ENCODE results near the gene PKD1.

Gene PKD1

GRCh38 chr16:2089706-2090480 is 45.8 kb downstream of the PKD1 start:
- 95 to 96% methylated on average over 44 of the region's 44 CpGs for WGBS, 2 experiments
- Histone ChIP-seq H3K27ac (ENCODE audit: insufficient read depth, low read depth, low read length, poor library complexity, severe bottlenecking) (no peak overlapping the region), H3K36me3 (ENCODE audit: control insufficient read depth, insufficient read depth, low read length) (peaks cover 12% of the 10 kb centered on the region)

GRCh38 chr16:2088759-2089358 is 46.8 kb downstream of the PKD1 start:
- Histone ChIP-seq H3K4me3 (ENCODE audit: insufficient read depth, low read depth, low read length) (no peak overlapping the region), H3K27ac (ENCODE audit: insufficient read depth, low read depth, low read length, poor library complexity, severe bottlenecking) (no peak overlapping the region), H3K9me3 (ENCODE audit: control insufficient read depth, low read length) (no peaks in the 10 kb centered on the region), H3K4me1 (ENCODE audit: control insufficient read depth, insufficient read depth, low read length) (peaks cover 10% of the 10 kb centered on the region), H3K27me3 (ENCODE audit: control insufficient read depth, insufficient read depth, low read length, poor library complexity, severe bottlenecking) (no peaks in the 10 kb centered on the region), H3K36me3 (ENCODE audit: control insufficient read depth, insufficient read depth, low read length) (peaks cover 12% of the 10 kb centered on the region)
- 93 to 97% methylated on average over 20 of the region's 20 CpGs for WGBS, 2 experiments

More at GRCh38 chr16:2089706-2090480, 45.8 kb downstream of the PKD1 start:
- no peaks in the 10 kb centered on the region for H3K9me3 ChIP-seq (ENCODE audit: control insufficient read depth, low read length)
- H3K27me3 ChIP-seq (ENCODE audit: control insufficient read depth, insufficient read depth, low read length, poor library complexity, severe bottlenecking), result no peaks in the 10 kb centered on the region
- H3K4me1 ChIP-seq (ENCODE audit: control insufficient read depth, insufficient read depth, low read length), result peaks cover 10% of the 10 kb centered on the region
- no peak overlapping the region for H3K4me3 ChIP-seq (ENCODE audit: insufficient read depth, low read depth, low read length)

- 94 to 95% methylated on average over 41 of the region's 41 CpGs for WGBS, 2 experiments
- Histone ChIP-seq H3K27ac (ENCODE audit: insufficient read depth, low read depth, low read length, poor library complexity, severe bottlenecking) (no peak overlapping the region), H3K4me1 (ENCODE audit: control insufficient read depth, insufficient read depth, low read length) (peaks cover 10% of the 10 kb centered on the region), H3K9me3 (ENCODE audit: control insufficient read depth, low read length) (no peaks in the 10 kb centered on the region), H3K27me3 (ENCODE audit: control insufficient read depth, insufficient read depth, low read length, poor library complexity, severe bottlenecking) (no peaks in the 10 kb centered on the region), H3K36me3 (ENCODE audit: control insufficient read depth, insufficient read depth, low read length) (peaks cover 12% of the 10 kb centered on the region), H3K4me3 (ENCODE audit: insufficient read depth, low read depth, low read length) (no peak overlapping the region)
Observed at GRCh38 chr16:2087748-2088631, 47.7 kb downstream of the PKD1 start.

- H3K27me3 ChIP-seq (ENCODE audit: control insufficient read depth, insufficient read depth, low read length, poor library complexity, severe bottlenecking), result no peaks in the 10 kb centered on the region
- no peaks in the 10 kb centered on the region for H3K9me3 ChIP-seq (ENCODE audit: control insufficient read depth, low read length)
- no peak overlapping the region for H3K27ac ChIP-seq (ENCODE audit: insufficient read depth, low read depth, low read length, poor library complexity, severe bottlenecking)
- WGBS, 2 experiments, result 96% methylated on average over 29 to 30 of the region's 30 CpGs
- no peak overlapping the region for H3K4me3 ChIP-seq (ENCODE audit: insufficient read depth, low read depth, low read length)
- peaks cover 4% of the 10 kb centered on the region for H3K4me1 ChIP-seq (ENCODE audit: control insufficient read depth, insufficient read depth, low read length)
- H3K36me3 ChIP-seq (ENCODE audit: control insufficient read depth, insufficient read depth, low read length), result peaks cover 12% of the 10 kb centered on the region
Observed at GRCh38 chr16:2086812-2087747, 48.6 kb downstream of the PKD1 start.

- no peak overlapping the region for H3K4me3 ChIP-seq (ENCODE audit: insufficient read depth, low read depth, low read length)
- no peak overlapping the region for H3K27ac ChIP-seq (ENCODE audit: insufficient read depth, low read depth, low read length, poor library complexity, severe bottlenecking)
- WGBS, 2 experiments, result 95 to 96% methylated on average over 27 of the region's 27 CpGs
- H3K4me1 ChIP-seq (ENCODE audit: control insufficient read depth, insufficient read depth, low read length), result no peaks in the 10 kb centered on the region
- no peaks in the 10 kb centered on the region for H3K9me3 ChIP-seq (ENCODE audit: control insufficient read depth, low read length)
- peaks cover 18% of the 10 kb centered on the region for H3K36me3 ChIP-seq (ENCODE audit: control insufficient read depth, insufficient read depth, low read length)
- no peaks in the 10 kb centered on the region for H3K27me3 ChIP-seq (ENCODE audit: control insufficient read depth, insufficient read depth, low read length, poor library complexity, severe bottlenecking)
Observed at GRCh38 chr16:2086106-2086742, 49.5 kb downstream of the PKD1 start.

DNA sequence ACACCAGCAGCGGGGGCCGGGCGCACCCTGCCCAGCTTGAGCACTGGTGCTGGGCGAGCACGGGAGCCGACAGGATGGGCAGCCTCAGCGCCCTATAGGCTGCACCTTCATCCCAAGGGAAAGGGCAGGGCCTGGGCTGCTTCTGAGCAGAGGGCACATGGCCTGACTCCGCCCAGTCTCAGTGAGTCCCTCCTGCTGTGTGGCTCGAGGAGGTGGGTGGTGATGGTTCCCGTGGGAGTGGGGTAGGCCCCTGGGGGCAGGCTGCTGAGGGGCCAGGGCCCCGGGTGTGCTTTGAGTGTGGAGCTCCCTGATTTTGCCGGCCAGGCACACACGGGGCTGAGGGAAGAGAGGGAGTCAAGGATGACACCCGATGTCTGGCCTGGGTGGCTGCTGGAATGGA is 50.0 kb downstream of the PKD1 start:
- Histone ChIP-seq H3K36me3 (ENCODE audit: control insufficient read depth, insufficient read depth, low read length) (peaks cover 21% of the 10 kb centered on the region), H3K27ac (ENCODE audit: insufficient read depth, low read depth, low read length, poor library complexity, severe bottlenecking) (no peak overlapping the region), H3K9me3 (ENCODE audit: control insufficient read depth, low read length) (no peaks in the 10 kb centered on the region), H3K4me1 (ENCODE audit: control insufficient read depth, insufficient read depth, low read length) (no peaks in the 10 kb centered on the region), H3K4me3 (ENCODE audit: insufficient read depth, low read depth, low read length) (no peak overlapping the region), H3K27me3 (ENCODE audit: control insufficient read depth, insufficient read depth, low read length, poor library complexity, severe bottlenecking) (no peaks in the 10 kb centered on the region)
- 91 to 93% methylated on average over 14 of the region's 14 CpGs for WGBS, 2 experiments

- Histone ChIP-seq H3K27ac (ENCODE audit: insufficient read depth, low read depth, low read length, poor library complexity, severe bottlenecking) (no peak overlapping the region), H3K4me1 (ENCODE audit: control insufficient read depth, insufficient read depth, low read length) (no peaks in the 10 kb centered on the region), H3K27me3 (ENCODE audit: control insufficient read depth, insufficient read depth, low read length, poor library complexity, severe bottlenecking) (no peaks in the 10 kb centered on the region), H3K9me3 (ENCODE audit: control insufficient read depth, low read length) (no peaks in the 10 kb centered on the region), H3K4me3 (ENCODE audit: insufficient read depth, low read depth, low read length) (no peak overlapping the region), H3K36me3 (ENCODE audit: control insufficient read depth, insufficient read depth, low read length) (peaks cover 20% of the 10 kb centered on the region)
- WGBS, 2 experiments, result 90 to 92% methylated on average over 29 of the region's 29 CpGs
Observed at GRCh38 chr16:2084895-2085625, 50.6 kb downstream of the PKD1 start.

DNA sequence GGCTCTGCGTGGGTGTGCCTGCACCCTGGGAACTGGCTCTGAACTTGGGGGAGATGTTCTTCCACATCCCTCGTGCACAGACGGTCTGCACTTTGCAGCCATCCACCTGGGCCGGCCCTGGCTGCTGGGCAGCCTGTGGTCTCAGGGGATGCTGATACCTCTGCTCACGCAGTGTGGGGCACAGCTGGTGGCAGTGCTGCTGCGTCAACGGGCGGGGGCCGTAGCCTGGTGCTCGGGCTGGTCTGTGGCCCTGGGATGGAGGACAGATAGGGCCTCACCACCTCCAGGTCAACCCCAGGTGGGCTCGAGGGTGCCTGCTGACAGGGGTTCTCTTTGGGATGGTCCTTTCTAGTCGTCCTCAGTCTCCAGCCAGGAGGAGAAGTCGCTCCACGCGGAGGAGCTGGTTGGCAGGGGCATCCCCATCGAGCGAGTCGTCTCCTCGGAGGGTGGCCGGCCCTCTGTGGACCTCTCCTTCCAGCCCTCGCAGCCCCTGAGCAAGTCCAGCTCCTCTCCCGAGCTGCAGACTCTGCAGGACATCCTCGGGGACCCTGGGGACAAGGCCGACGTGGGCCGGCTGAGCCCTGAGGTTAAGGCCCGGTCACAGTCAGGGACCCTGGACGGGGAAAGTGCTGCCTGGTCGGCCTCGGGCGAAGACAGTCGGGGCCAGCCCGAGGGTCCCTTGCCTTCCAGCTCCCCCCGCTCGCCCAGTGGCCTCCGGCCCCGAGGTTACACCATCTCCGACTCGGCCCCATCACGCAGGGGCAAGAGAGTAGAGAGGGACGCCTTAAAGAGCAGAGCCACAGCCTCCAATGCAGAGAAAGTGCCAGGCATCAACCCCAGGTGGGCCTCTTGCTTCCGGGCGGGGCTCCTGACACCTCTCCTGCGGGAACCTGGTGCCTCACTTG is 51.6 kb downstream of the PKD1 start:
- H3K27ac ChIP-seq (ENCODE audit: insufficient read depth, low read depth, low read length, poor library complexity, severe bottlenecking), result no peak overlapping the region
- H3K4me1 ChIP-seq (ENCODE audit: control insufficient read depth, insufficient read depth, low read length), result no peaks in the 10 kb centered on the region
- no peak overlapping the region for H3K4me3 ChIP-seq (ENCODE audit: insufficient read depth, low read depth, low read length)
- no peaks in the 10 kb centered on the region for H3K27me3 ChIP-seq (ENCODE audit: control insufficient read depth, insufficient read depth, low read length, poor library complexity, severe bottlenecking)
- H3K9me3 ChIP-seq (ENCODE audit: control insufficient read depth, low read length), result no peaks in the 10 kb centered on the region
- WGBS, 2 experiments, result 95 to 96% methylated on average over 44 of the region's 44 CpGs
- H3K36me3 ChIP-seq (ENCODE audit: control insufficient read depth, insufficient read depth, low read length), result peaks cover 18% of the 10 kb centered on the region

All from ectodermal cell (in vitro differentiated cells).